HL-60 (cell line): ENCODE results near the gene INTS12.

ENCODE experiments used
- CTCF ChIP-seq: IDR thresholded peaks from one replicate; pipeline ENCODE4 v1.5.1; 2011; ENCODE audit warnings: low read length, control low read depth, inconsistent platforms; ENCODE audit not compliant: insufficient read depth
- SPI1 ChIP-seq: IDR thresholded peaks from 2 replicates; pipeline ENCODE4 v1.6.1; 2012; ENCODE audit warnings: low read depth, mild to moderate bottlenecking, borderline replicate concordance

GRCh38 chr4:105651884-105652283, 56.6 kb downstream of the INTS12 start:
- no peak for TF ChIP-seq SPI1
- TF ChIP-seq CTCF = no peak
